Peyer's patch (tissue), 4 donors: Measurements from ENCODE around the gene SNX4.

Source experiments
- POLR2A ChIP-seq, 2 donors: fragments of 450-650 bp; IDR thresholded peaks; one replicate each; pipeline ENCODE4 v1.5.1; 2017; ENCODE audit warnings: antibody characterized with exemption in 2 of 2, mild to moderate bottlenecking in 2 of 2, moderate library complexity in 2 of 2
- TF ChIP-seq, protein P1 (sequence below), 6 experiments: fragments of 450-650 bp in 4 of 6; fragments of 200-600 bp in 2 of 6; sonication (generic) in 1 of 6; IDR thresholded peaks; one replicate each; pipeline ENCODE4 v1.5.1; 2017 to 2019; ENCODE audit warnings: antibody characterized with exemption in 6 of 6, mild to moderate bottlenecking in 3 of 6, moderate library complexity in 1 of 6

DNA sequence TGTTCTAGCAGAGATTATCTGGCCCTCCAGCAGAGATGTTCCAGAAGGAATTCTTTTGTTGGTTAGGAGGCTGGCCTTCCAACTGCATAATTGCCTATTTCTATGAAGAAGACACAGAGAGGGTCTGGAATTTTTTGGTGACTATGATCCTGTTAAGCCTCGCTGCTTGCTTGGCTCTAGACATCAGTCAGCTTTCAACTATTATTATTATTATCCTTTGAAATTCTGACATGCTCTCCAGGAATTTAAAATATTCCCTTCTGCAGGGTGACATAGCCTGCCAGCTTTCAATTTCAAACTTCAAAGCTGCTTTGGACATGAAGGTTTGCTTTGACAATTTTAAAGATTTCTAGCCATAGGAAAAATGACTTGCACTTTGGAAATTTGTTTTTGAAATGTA, 118.6 kb downstream of the SNX4 start:
- TF ChIP-seq, protein P1, sequence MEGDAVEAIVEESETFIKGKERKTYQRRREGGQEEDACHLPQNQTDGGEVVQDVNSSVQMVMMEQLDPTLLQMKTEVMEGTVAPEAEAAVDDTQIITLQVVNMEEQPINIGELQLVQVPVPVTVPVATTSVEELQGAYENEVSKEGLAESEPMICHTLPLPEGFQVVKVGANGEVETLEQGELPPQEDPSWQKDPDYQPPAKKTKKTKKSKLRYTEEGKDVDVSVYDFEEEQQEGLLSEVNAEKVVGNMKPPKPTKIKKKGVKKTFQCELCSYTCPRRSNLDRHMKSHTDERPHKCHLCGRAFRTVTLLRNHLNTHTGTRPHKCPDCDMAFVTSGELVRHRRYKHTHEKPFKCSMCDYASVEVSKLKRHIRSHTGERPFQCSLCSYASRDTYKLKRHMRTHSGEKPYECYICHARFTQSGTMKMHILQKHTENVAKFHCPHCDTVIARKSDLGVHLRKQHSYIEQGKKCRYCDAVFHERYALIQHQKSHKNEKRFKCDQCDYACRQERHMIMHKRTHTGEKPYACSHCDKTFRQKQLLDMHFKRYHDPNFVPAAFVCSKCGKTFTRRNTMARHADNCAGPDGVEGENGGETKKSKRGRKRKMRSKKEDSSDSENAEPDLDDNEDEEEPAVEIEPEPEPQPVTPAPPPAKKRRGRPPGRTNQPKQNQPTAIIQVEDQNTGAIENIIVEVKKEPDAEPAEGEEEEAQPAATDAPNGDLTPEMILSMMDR (IDR thresholded peaks at IDR 0.05), result no peak
- no peak for TF ChIP-seq POLR2A (IDR thresholded peaks at IDR 0.05)
